ENCODE measurements around the gene IFT57. TPM values are rescaled to one million over a fixed set of nuclear protein-coding genes. Genes with fewer than 3 reads are reported as not detected.

Gene IFT57
- total RNA-seq, 1 donor from 2014 or later: 63.8 TPM

DNA sequence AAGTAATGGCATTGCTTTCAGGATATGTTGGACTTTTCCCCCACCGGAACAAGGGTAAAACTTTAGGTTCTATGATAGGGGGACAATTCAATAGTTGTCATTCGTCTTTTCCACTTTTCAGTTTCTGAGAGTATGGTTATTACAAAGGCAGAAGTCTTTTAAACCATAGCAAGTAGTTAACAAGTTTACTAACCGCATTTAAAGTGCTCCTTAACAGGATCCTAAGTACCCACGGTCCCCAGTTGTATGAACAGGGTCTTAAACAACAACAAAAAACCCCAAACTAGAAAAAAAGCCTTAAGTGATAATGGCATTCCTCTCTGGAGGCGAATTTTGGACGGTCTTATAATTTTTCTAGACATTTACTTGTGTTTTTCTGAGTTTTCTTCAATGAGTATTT, 831 bp downstream of the IFT57 start:
- H3K4me1 Mint-ChIP-seq (ENCODE audit: low read depth): peaks cover 34% of the 10 kb centered on the region
- H3K4me3 Mint-ChIP-seq (ENCODE audit: low read depth): peak overlapping the region; percentile 99
- peaks cover 7% of the 10 kb centered on the region for H3K36me3 Mint-ChIP-seq (ENCODE audit: insufficient read depth)
- TF ChIP-seq, protein P1, sequence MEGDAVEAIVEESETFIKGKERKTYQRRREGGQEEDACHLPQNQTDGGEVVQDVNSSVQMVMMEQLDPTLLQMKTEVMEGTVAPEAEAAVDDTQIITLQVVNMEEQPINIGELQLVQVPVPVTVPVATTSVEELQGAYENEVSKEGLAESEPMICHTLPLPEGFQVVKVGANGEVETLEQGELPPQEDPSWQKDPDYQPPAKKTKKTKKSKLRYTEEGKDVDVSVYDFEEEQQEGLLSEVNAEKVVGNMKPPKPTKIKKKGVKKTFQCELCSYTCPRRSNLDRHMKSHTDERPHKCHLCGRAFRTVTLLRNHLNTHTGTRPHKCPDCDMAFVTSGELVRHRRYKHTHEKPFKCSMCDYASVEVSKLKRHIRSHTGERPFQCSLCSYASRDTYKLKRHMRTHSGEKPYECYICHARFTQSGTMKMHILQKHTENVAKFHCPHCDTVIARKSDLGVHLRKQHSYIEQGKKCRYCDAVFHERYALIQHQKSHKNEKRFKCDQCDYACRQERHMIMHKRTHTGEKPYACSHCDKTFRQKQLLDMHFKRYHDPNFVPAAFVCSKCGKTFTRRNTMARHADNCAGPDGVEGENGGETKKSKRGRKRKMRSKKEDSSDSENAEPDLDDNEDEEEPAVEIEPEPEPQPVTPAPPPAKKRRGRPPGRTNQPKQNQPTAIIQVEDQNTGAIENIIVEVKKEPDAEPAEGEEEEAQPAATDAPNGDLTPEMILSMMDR (IDR thresholded peaks at IDR 0.05; ENCODE audit: unreplicated experiment): no peak
- H3K27me3 Mint-ChIP-seq: peaks cover 2% of the 10 kb centered on the region
- DNase-seq (ENCODE audit: low spot score, unreplicated experiment): no peak
- H3K9me3 Mint-ChIP-seq (ENCODE audit: low read depth): no peaks in the 10 kb centered on the region
- peak overlapping the region; percentile 100 for H3K27ac Mint-ChIP-seq

GRCh38 chr3:108219336-108219735, 2.9 kb downstream of the IFT57 start:
- TF ChIP-seq, protein P1 (IDR thresholded peaks at IDR 0.05; ENCODE audit: unreplicated experiment): no peak
- Mint-ChIP-seq H3K9me3 (ENCODE audit: low read depth) (no peaks in the 10 kb centered on the region), H3K4me1 (ENCODE audit: low read depth) (peaks cover 34% of the 10 kb centered on the region)

GRCh38 chr3:108218811-108219210, 3.4 kb downstream of the IFT57 start:
- H3K4me3 Mint-ChIP-seq (ENCODE audit: low read depth): no peak overlapping the region
- peaks cover 34% of the 10 kb centered on the region for H3K4me1 Mint-ChIP-seq (ENCODE audit: low read depth)
- peaks cover 12% of the 10 kb centered on the region for H3K36me3 Mint-ChIP-seq (ENCODE audit: insufficient read depth)
- H3K9me3 Mint-ChIP-seq (ENCODE audit: low read depth): no peaks in the 10 kb centered on the region
- TF ChIP-seq, protein P1 (IDR thresholded peaks at IDR 0.05; ENCODE audit: unreplicated experiment): no peak
- no peak overlapping the region for H3K27ac Mint-ChIP-seq
- DNase-seq (ENCODE audit: low spot score, unreplicated experiment): no peak
- H3K27me3 Mint-ChIP-seq: no peaks in the 10 kb centered on the region

More at GRCh38 chr3:108219336-108219735, 2.9 kb downstream of the IFT57 start:
- Mint-ChIP-seq H3K27ac (no peak overlapping the region), H3K27me3 (peaks cover under 1% of the 10 kb centered on the region), H3K4me3 (ENCODE audit: low read depth) (no peak overlapping the region), H3K36me3 (ENCODE audit: insufficient read depth) (peaks cover 12% of the 10 kb centered on the region)
- no peak for DNase-seq (ENCODE audit: low spot score, unreplicated experiment)

- peaks cover 28% of the 10 kb centered on the region for H3K36me3 Mint-ChIP-seq (ENCODE audit: insufficient read depth)
These were observed 6.4 kb downstream of the IFT57 start for GRCh38 chr3:108215871-108216270.

GRCh38 chr3:108209579-108209978, 12.6 kb downstream of the IFT57 start:
- Mint-ChIP-seq H3K27ac (no peak overlapping the region), H3K27me3 (no peaks in the 10 kb centered on the region), H3K9me3 (ENCODE audit: low read depth) (no peaks in the 10 kb centered on the region), H3K4me1 (ENCODE audit: low read depth) (peaks cover 2% of the 10 kb centered on the region), H3K4me3 (ENCODE audit: low read depth) (no peak overlapping the region), H3K36me3 (ENCODE audit: insufficient read depth) (peaks cover 37% of the 10 kb centered on the region)
- TF ChIP-seq, protein P1 (IDR thresholded peaks at IDR 0.05; ENCODE audit: unreplicated experiment): no peak
- DNase-seq (ENCODE audit: low spot score, unreplicated experiment): no peak

More at GRCh38 chr3:108215871-108216270, 6.4 kb downstream of the IFT57 start:
- DNase-seq (ENCODE audit: low spot score, unreplicated experiment): no peak
- Mint-ChIP-seq H3K27me3 (no peaks in the 10 kb centered on the region), H3K4me3 (ENCODE audit: low read depth) (no peak overlapping the region), H3K27ac (no peak overlapping the region), H3K9me3 (ENCODE audit: low read depth) (no peaks in the 10 kb centered on the region), H3K4me1 (ENCODE audit: low read depth) (peaks cover 13% of the 10 kb centered on the region)
- TF ChIP-seq, protein P1 (IDR thresholded peaks at IDR 0.05; ENCODE audit: unreplicated experiment): no peak
